ENCODE results near the gene TMEM132A.

The TMEM132A gene

GRCh38 chr11:60915248-60915914 is 8.9 kb upstream of the TMEM132A start:
- Histone ChIP-seq H3K4me1 (ENCODE audit: low read length) (peaks cover 54% of the 10 kb centered on the region), H3F3A (ENCODE audit: insufficient read depth, low read length) (peaks cover 28% of the 10 kb centered on the region), H3K27me3 (replicated peaks; ENCODE audit: insufficient read depth, low read length) (no peaks in the 10 kb centered on the region), H3K9ac (ENCODE audit: low read length) (peak overlapping the region; percentile 97), H3K4me3 (ENCODE audit: low read length) (peak overlapping the region; percentile 84), H3K36me3 (replicated peaks; ENCODE audit: insufficient read depth, low read length) (peaks cover 8% of the 10 kb centered on the region), H3K4me2 (ENCODE audit: low read depth, low read length) (peak overlapping the region; percentile 99), H3K9me2 (replicated peaks; ENCODE audit: insufficient read depth, low read length) (no peaks in the 10 kb centered on the region), H3K79me2 (ENCODE audit: low read length) (peaks cover 64% of the 10 kb centered on the region), H3K9me3 (replicated peaks; ENCODE audit: insufficient read depth, low read length) (no peaks in the 10 kb centered on the region), H2AFZ (ENCODE audit: low read length) (peak overlapping the region; percentile 25), H4K20me1 (ENCODE audit: insufficient read depth, low read length) (peaks cover 35% of the 10 kb centered on the region), H3K27ac (ENCODE audit: low read length) (peak overlapping the region; percentile 86)
- DNase-seq: peak; percentile 87
- TF ChIP-seq CTCF (IDR thresholded peaks at IDR 0.05; ENCODE audit: low read length): peak; percentile 64
- no peak for TF ChIP-seq EZH2phosphoT487 (IDR thresholded peaks at IDR 0.05; ENCODE audit: low read length)

GRCh38 chr11:60916669-60917206 is 7.5 kb upstream of the TMEM132A start:
- Histone ChIP-seq H3K36me3 (replicated peaks; ENCODE audit: insufficient read depth, low read length) (peaks cover 11% of the 10 kb centered on the region), H3K4me2 (ENCODE audit: low read depth, low read length) (0 out of 2 replicates have a peak overlapping the region, but pooled peaks have one; percentile 99), H3K27ac (ENCODE audit: low read length) (no peak overlapping the region), H3F3A (ENCODE audit: insufficient read depth, low read length) (peaks cover 19% of the 10 kb centered on the region), H2AFZ (ENCODE audit: low read length) (no peak overlapping the region), H3K9me3 (replicated peaks; ENCODE audit: insufficient read depth, low read length) (no peaks in the 10 kb centered on the region), H3K9me2 (replicated peaks; ENCODE audit: insufficient read depth, low read length) (no peaks in the 10 kb centered on the region), H3K9ac (ENCODE audit: low read length) (no peak overlapping the region), H3K4me3 (ENCODE audit: low read length) (no peak overlapping the region), H3K79me2 (ENCODE audit: low read length) (peaks cover 69% of the 10 kb centered on the region), H4K20me1 (ENCODE audit: insufficient read depth, low read length) (peaks cover 41% of the 10 kb centered on the region), H3K4me1 (ENCODE audit: low read length) (peaks cover 41% of the 10 kb centered on the region), H3K27me3 (replicated peaks; ENCODE audit: insufficient read depth, low read length) (no peaks in the 10 kb centered on the region)
- no peak for TF ChIP-seq EZH2phosphoT487 (IDR thresholded peaks at IDR 0.05; ENCODE audit: low read length)
- TF ChIP-seq CTCF (IDR thresholded peaks at IDR 0.05; ENCODE audit: low read length): no peak
- TF ChIP-seq EZH2 (optimal IDR thresholded peaks at IDR 0.05; ENCODE audit: low read depth, low read length): no peak
- DNase-seq: no peak

- Histone ChIP-seq H3K27ac (ENCODE audit: low read length) (no peak overlapping the region), H3K4me1 (ENCODE audit: low read length) (peaks cover 36% of the 10 kb centered on the region), H3K9me3 (replicated peaks; ENCODE audit: insufficient read depth, low read length) (no peaks in the 10 kb centered on the region), H3K36me3 (replicated peaks; ENCODE audit: insufficient read depth, low read length) (peaks cover 11% of the 10 kb centered on the region), H3K4me2 (ENCODE audit: low read depth, low read length) (no peak overlapping the region), H4K20me1 (ENCODE audit: insufficient read depth, low read length) (peaks cover 41% of the 10 kb centered on the region), H3K79me2 (ENCODE audit: low read length) (peaks cover 69% of the 10 kb centered on the region), H3K9me2 (replicated peaks; ENCODE audit: insufficient read depth, low read length) (no peaks in the 10 kb centered on the region), H3F3A (ENCODE audit: insufficient read depth, low read length) (peaks cover 19% of the 10 kb centered on the region), H3K4me3 (ENCODE audit: low read length) (no peak overlapping the region), H3K27me3 (replicated peaks; ENCODE audit: insufficient read depth, low read length) (no peaks in the 10 kb centered on the region), H3K9ac (ENCODE audit: low read length) (no peak overlapping the region), H2AFZ (ENCODE audit: low read length) (no peak overlapping the region)
- no peak for DNase-seq
- TF ChIP-seq EZH2phosphoT487 (IDR thresholded peaks at IDR 0.05; ENCODE audit: low read length) (no peak), EZH2 (optimal IDR thresholded peaks at IDR 0.05; ENCODE audit: low read depth, low read length) (no peak), CTCF (IDR thresholded peaks at IDR 0.05; ENCODE audit: low read length) (no peak)
Observed at GRCh38 chr11:60917267-60917666, 7.0 kb upstream of the TMEM132A start.
